ENCODE results near the gene GALK2. TPM values are rescaled to one million over a fixed set of nuclear protein-coding genes. Genes with fewer than 3 reads are reported as not detected.

GALK2 gene
- total and polyA plus RNA-seq, 10 donors, result 6.8 to 60.8 (median 32.7) TPM

DNA sequence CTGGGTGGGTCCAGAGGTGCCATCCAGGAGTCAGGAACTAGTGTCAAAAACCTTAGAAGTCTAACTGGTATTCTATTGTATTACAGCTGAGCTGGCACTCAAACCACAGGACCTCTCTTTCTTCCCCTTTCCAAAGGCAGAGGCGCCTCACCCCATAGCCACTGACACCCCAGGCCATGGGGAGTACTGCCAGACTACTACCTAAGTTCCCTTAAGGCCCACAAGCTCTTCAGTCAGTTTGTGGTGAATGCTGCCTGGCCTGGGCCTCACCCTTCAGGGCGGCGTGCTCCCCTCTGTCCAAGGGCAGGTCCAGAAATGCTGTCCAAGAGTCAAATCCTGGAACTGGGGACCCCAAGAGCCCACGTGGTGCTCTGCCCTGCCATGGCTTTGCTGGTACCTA lies 209.9 kb downstream of the GALK2 start:
- H3K27ac ChIP-seq, result no peak overlapping the region
- DNase-seq, result peak; percentile 47
- H3K9me3 ChIP-seq, result no peaks in the 10 kb centered on the region
- no peaks in the 10 kb centered on the region for H3K36me3 ChIP-seq
- TF ChIP-seq POLR2AphosphoS5 (IDR thresholded peaks at IDR 0.05) (no peak), POLR2A (IDR thresholded peaks at IDR 0.05) (no peak)
- TF ChIP-seq, protein P1, sequence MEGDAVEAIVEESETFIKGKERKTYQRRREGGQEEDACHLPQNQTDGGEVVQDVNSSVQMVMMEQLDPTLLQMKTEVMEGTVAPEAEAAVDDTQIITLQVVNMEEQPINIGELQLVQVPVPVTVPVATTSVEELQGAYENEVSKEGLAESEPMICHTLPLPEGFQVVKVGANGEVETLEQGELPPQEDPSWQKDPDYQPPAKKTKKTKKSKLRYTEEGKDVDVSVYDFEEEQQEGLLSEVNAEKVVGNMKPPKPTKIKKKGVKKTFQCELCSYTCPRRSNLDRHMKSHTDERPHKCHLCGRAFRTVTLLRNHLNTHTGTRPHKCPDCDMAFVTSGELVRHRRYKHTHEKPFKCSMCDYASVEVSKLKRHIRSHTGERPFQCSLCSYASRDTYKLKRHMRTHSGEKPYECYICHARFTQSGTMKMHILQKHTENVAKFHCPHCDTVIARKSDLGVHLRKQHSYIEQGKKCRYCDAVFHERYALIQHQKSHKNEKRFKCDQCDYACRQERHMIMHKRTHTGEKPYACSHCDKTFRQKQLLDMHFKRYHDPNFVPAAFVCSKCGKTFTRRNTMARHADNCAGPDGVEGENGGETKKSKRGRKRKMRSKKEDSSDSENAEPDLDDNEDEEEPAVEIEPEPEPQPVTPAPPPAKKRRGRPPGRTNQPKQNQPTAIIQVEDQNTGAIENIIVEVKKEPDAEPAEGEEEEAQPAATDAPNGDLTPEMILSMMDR (IDR thresholded peaks at IDR 0.05 in 8 of 11, conservative IDR thresholded peaks at IDR 0.05 in 3 of 11), result no peak
- intact Hi-C loops (cut with DNase I; ENCODE audit: low total_unique reads), result no loop called here
- H3K4me1 ChIP-seq, result no peaks in the 10 kb centered on the region
- H3K4me3 ChIP-seq, result no peak overlapping the region
- no peaks in the 10 kb centered on the region for H3K27me3 ChIP-seq (replicated peaks in 1 of 7)
- WGBS, 5 donors, result 75 to 89% (median 84%) methylated on average over 4 of the region's 4 CpGs

DNA sequence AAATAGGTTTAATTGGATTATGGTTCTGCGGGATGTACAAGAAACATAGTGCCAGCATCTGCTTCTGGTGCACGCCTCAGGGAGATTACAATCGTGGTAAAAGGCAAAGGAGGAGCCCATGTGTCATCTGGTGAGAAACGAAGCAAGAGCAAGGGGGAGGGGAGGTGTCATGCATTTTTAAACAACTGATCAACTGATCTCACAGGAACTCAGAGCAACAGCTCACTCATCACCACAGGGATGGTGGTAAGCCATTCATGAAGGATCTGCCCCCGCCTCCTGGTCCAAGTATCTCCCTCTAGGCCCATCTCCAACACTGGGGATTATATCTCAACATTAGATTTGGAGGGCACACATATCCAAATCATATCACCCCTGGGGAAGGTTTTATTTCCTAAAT lies 210.9 kb downstream of the GALK2 start:
- WGBS, 5 donors, result 77 to 89% (median 84%) methylated on average over 5 of the region's 5 CpGs

More for the DNA sequence above, 210.9 kb downstream of the GALK2 start:
- Histone ChIP-seq H3K9me3 (no peaks in the 10 kb centered on the region), H3K27me3 (replicated peaks in 1 of 7) (no peaks in the 10 kb centered on the region), H3K27ac (no peak overlapping the region), H3K36me3 (no peaks in the 10 kb centered on the region), H3K4me1 (no peaks in the 10 kb centered on the region), H3K4me3 (no peak overlapping the region)
- no peak for DNase-seq
- TF ChIP-seq, protein P1 (IDR thresholded peaks at IDR 0.05 in 8 of 11, conservative IDR thresholded peaks at IDR 0.05 in 3 of 11), result no peak
- TF ChIP-seq POLR2AphosphoS5 (IDR thresholded peaks at IDR 0.05) (no peak), POLR2A (IDR thresholded peaks at IDR 0.05) (no peak)
- intact Hi-C loops (cut with DNase I; ENCODE audit: low total_unique reads), result no loop called here

Small RNAs within 50 kb of the gene (microRNA-seq; reads per million reads assigned to microRNA genes)
- gene MIR4716, result 0 reads per million in 3 donors

Small RNAs within 50 kb of the gene (small RNA-seq; reads per million reads assigned to genes)
- gene MIR4716 (0 reads per million in 4 donors), gene RF00019 (0 reads per million in 4 donors), gene RN7SL307P (0 reads per million in 4 donors)

Other genes with a start within 250 kb of the GALK2 start
- gene SHC4, start 206.3 kb upstream of the GALK2 start, total RNA-seq, result under 1 TPM in 2 of 7 donors, not detected in 5; 0.26 to 0.27 TPM
- under 1 TPM; 0.20 to 0.42 (median 0.27) TPM for gene SHC4, start 206.3 kb upstream of the GALK2 start, polyA plus RNA-seq
- gene SECISBP2L, start 123.8 kb upstream of the GALK2 start, total RNA-seq, result 10 to 100 TPM; 36.7 to 58.7 (median 51.2) TPM
- 1 to 10 TPM; 5.6 to 8.7 (median 5.9) TPM for gene SECISBP2L, start 123.8 kb upstream of the GALK2 start, polyA plus RNA-seq
- 10 to 100 TPM; 39.4 to 58.4 (median 49.4) TPM for gene COPS2, start 14.6 kb upstream of the GALK2 start, total RNA-seq
- 10 to 100 TPM; 21.0 to 28.2 (median 26.8) TPM for gene COPS2, start 14.6 kb upstream of the GALK2 start, polyA plus RNA-seq

Data from spleen (tissue), 11 donors.